GM12872 (cell line): ENCODE results near the gene SCYGR7.

Source experiments
- TF ChIP-seq, protein P1 (sequence below): IDR thresholded peaks from 3 replicates; pipeline ENCODE4 v1.5.1; 2011; ENCODE audit warnings: low read depth, mild to moderate bottlenecking, low read length, moderate library complexity; ENCODE audit not compliant: insufficient read depth

SCYGR7 gene

DNA sequence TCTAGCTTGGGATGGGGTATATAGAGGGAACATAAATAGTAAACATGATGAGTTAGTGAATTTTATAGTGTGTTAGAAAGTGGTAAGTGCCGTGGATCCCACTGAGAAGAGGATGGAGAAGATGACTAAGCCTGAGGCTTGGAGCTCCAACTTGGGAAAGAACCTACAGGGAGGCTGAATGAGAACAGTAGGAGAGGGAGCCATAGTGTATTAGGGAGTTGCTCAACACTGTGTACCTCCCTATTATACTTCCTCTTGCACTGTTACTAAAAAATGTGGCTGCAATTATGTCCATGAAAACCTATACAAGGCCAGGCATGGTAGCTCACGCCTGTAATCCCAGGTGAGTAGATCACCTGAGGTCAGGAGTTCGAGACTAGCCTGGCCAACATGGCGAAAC lies 7.5 kb upstream of the SCYGR7 start:
- TF ChIP-seq, protein P1, sequence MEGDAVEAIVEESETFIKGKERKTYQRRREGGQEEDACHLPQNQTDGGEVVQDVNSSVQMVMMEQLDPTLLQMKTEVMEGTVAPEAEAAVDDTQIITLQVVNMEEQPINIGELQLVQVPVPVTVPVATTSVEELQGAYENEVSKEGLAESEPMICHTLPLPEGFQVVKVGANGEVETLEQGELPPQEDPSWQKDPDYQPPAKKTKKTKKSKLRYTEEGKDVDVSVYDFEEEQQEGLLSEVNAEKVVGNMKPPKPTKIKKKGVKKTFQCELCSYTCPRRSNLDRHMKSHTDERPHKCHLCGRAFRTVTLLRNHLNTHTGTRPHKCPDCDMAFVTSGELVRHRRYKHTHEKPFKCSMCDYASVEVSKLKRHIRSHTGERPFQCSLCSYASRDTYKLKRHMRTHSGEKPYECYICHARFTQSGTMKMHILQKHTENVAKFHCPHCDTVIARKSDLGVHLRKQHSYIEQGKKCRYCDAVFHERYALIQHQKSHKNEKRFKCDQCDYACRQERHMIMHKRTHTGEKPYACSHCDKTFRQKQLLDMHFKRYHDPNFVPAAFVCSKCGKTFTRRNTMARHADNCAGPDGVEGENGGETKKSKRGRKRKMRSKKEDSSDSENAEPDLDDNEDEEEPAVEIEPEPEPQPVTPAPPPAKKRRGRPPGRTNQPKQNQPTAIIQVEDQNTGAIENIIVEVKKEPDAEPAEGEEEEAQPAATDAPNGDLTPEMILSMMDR = no peak

DNA sequence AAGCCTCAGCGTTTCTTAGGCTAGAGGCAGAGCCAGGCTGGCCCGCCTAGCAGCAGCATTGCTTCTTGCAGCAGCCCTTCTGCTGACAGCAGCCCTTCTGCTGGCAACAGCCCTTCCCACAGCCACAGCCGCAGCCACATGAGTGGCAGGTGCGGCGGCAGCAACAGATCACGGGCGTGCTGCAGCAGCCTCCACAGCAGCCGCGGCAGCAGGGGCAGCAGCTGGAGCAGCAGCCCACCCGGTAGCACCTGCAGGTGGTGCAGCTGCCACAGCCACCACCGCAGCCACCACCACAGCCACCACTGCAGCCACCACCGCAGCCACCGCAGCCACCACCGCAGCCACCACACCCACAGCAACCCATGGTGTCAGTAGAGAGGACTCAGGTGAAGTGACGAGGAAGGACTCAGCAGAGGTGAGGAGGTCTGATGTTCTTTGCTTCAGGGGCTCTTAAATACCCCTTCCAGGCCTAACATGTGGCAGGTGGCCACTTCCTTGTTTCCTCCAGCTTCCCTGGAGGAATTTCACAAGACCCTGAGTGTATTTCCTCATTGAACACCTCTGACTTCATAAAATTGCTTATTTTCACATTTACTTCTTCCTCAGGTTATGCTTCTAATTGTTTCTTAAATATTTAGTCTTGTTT lies 3.6 kb upstream of the SCYGR7 start, which contains the start of gene SCYGR6:
SCYGR6 (minus strand) TSS at position 364 of the 646 bp plus-strand sequence; CDS start at position 364, 0 bp downstream.
- TF ChIP-seq, protein P1 = no peak

DNA sequence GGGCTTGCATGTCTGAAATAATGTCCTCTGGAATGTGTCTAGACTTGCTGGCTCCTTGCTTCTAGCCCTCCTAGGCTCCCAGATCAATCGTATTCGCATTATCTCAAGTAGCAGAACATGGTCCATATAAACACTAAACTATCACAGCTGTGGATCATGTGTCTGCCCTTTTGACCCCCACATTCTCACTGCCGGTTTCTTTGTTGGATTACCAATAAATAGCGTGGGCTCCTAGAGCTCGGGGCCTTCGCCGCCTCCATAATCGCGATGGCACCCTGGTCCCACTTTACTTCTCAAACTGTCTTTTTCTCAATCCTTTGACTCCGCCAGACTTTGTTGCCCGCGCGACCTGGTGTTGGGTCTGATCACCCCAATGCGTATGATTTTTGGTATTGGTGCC lies 11.2 kb downstream of the SCYGR7 start:
- TF ChIP-seq, protein P1 = no peak

GRCh38 chr2:227740705-227741104 lies 12.6 kb downstream of the SCYGR7 start:
- TF ChIP-seq, protein P1 = 0 out of 3 replicates have a peak, but pooled peaks have one; percentile 13

GRCh38 chr2:227745594-227745993 lies 17.5 kb downstream of the SCYGR7 start, which contains the start of gene SCYGR8:
TSS of gene SCYGR8 (plus strand) at chr2:227745894. CDS start at chr2:227745894, 0 bp downstream.
- TF ChIP-seq, protein P1 = no peak

DNA sequence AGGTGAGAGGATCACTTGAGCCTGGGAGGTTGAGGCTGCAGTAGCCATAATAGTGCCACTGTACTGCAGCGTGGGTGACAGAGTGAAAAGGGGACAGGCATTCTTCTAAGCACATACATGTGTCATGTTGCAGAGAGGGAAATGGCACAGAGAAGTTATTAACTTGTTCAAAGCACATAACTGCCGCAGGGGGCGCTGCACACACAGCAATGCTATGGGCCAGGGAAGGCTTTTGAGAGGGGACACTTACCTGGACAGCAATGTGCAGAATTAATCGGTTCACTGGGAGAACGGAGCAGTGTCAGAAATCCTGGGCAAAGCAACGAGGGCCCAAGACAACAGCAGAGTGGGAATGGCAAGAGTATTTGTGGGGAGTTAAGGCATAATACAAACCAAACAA lies 19.9 kb downstream of the SCYGR7 start:
- TF ChIP-seq, protein P1 = peak; percentile 44; the same call in 2 of the 3 replicates

GRCh38 chr2:227759411-227760118 lies 31.4 kb downstream of the SCYGR7 start:
- TF ChIP-seq, protein P1 = no peak
